Heart left ventricle (tissue), 16 donors: Measurements from ENCODE around the gene MCM8. TPM values are rescaled to one million over a fixed set of nuclear protein-coding genes. Genes with fewer than 3 reads are reported as not detected.
A peak's percentile ranks its signal among the peaks of the same experiment; 100 is the strongest.

ENCODE experiments used
- ATAC-seq, 4 donors: fragments of 200-7000 bp; cut with Tn5 transposase; one replicate each; pipeline ENCODE4 v1.9.1; 2020 to 2022; ENCODE audit warnings: moderate library complexity in 4 of 4, mild to moderate bottlenecking in 3 of 4, moderate number of reproducible peaks in 1 of 4
- DNase-seq, 5 donors: peaks; one replicate each; pipeline ENCODE4 v3.0.0-alpha.2; 2020
- H3K27ac ChIP-seq, 12 donors: fragments of 200-600 bp; sonication (generic) in 4 of 12; one replicate each; pipeline versions ENCODE4 v1.5.0 to v1.8.0; 2016 to 2022; ENCODE audit warnings: mild to moderate bottlenecking in 2 of 12
- H3K27me3 ChIP-seq, 9 donors: fragments of 200-600 bp; sonication (generic) in 2 of 9; one replicate each; pipeline versions ENCODE4 v1.5.1 to v1.8.0; 2016 to 2022; ENCODE audit warnings: mild to moderate bottlenecking in 3 of 9
- H3K36me3 ChIP-seq, 9 donors: fragments of 200-600 bp; sonication (generic) in 2 of 9; one replicate each; pipeline versions ENCODE4 v1.5.0 to v1.8.0; 2018 to 2022; ENCODE audit warnings: mild to moderate bottlenecking in 2 of 9
- H3K4me1 ChIP-seq, 12 donors: fragments of 200-600 bp; sonication (generic) in 4 of 12; one replicate each; pipeline versions ENCODE4 v1.5.0 to v1.8.0; 2016 to 2022; ENCODE audit warnings: mild to moderate bottlenecking in 3 of 12
- H3K4me3 ChIP-seq, 12 donors: fragments of 200-600 bp; sonication (generic) in 4 of 12; one replicate each; pipeline versions ENCODE4 v1.5.0 to v1.8.0; 2017 to 2022; ENCODE audit warnings: mild to moderate bottlenecking in 9 of 12, moderate library complexity in 4 of 12
- H3K9me3 ChIP-seq, 12 donors: fragments of 200-600 bp; sonication (generic) in 4 of 12; one replicate each; pipeline versions ENCODE4 v1.5.0 to v1.8.0; 2016 to 2022; ENCODE audit warnings: mild to moderate bottlenecking in 1 of 12
- POLR2A ChIP-seq, 2 donors: fragments of 450-650 bp; IDR thresholded peaks; one replicate each; pipeline ENCODE4 v1.6.1; 2017; ENCODE audit warnings: antibody characterized with exemption in 2 of 2, mild to moderate bottlenecking in 2 of 2, moderate library complexity in 2 of 2
- WGBS, 4 donors: extraction: QIAGEN DNeasy Blood & Tissue Kit in 2 of 4; methylation state at CpG; one replicate each; pipeline versions ENCODE4 v1.1.5 to v1.1.7; 2013 to 2018; 5-methylcytosine and 5-hydroxymethylcytosine counted together
- intact Hi-C, 10 donors: fragments of 100-400 bp; cut with DNase I; formaldehyde crosslinking; loops; one replicate each; pipeline versions ENCODE4 v1.11.1 to v1.14.2; 2022
- polyA plus RNA-seq, 2 donors: library from polyadenylated mRNA; stranded (reverse); fragments of 200-250 nt; gene quantifications; one replicate each; pipeline ENCODE4 v1.2.3, GENCODE V29; 2013
- total RNA-seq, 9 donors: library from RNA; depleted of rRNA in 2 of 9; stranded (reverse); fragments of >200 nt in 2 of 9; fragmentation: NEBNext Ultra II Directional in 3 of 9; extraction: Animal tissue kit (Norgen Biotek cat#: 25700) in 3 of 9; gene quantifications; one replicate each; pipeline versions ENCODE4 v1.1.0 to v1.2.4, GENCODE V29; 2016 to 2023
- TF ChIP-seq, protein P1 (sequence below), 12 donors: fragments of 200-600 bp; sonication (generic) in 4 of 12; IDR thresholded peaks; one replicate each; pipeline versions ENCODE4 v1.5.0 to v1.8.0; 2018 to 2022; ENCODE audit warnings: antibody characterized with exemption in 12 of 12, mild to moderate bottlenecking in 5 of 12
- donor health status: ischemic (EF 13 %, LVEDD 7.1; RV severe dilation, severe dysfunction).
- donor health status: healthy with polysubstance abuse.
- donor health status: DM: no; HTN: yes; CAD: no.
- donor health status: DM: no; HTN: no; CAD: no.
- donor health status: ischemic (EF 25% LVEDD 6.9; RV normal size, moderate dysfunction).
- donor health status: ischemic (EF 25% LVEDD 5.7; RV mildly dilated, moderate dysfunction).
- donor health status: healthy.
- donor health status: DM: yes; HTN: yes; CAD: no.
- donor health status: ischemic (EF 35%, LVEDD 5.7; RV mildly dilated, moderate dysfunction).
- donor health status: nonischemic (EF 11% LVEDD 7.7; RV severe dilation, severe dysfunction).
- donor health status: DM: yes; HTN: yes; CAD: no.
- donor health status: PGD.
- donor health status: ischemic (EF 29% LVEDD 5.4; RV normal size, mild dysfunction).
- donor health status: nonischemic (EF 23%, LVEDD 6.1; RV moderate dilation, normal function).

The MCM8 gene
- total and polyA plus RNA-seq, 11 donors: 1.8 to 8.7 (median 6.5) TPM

DNA sequence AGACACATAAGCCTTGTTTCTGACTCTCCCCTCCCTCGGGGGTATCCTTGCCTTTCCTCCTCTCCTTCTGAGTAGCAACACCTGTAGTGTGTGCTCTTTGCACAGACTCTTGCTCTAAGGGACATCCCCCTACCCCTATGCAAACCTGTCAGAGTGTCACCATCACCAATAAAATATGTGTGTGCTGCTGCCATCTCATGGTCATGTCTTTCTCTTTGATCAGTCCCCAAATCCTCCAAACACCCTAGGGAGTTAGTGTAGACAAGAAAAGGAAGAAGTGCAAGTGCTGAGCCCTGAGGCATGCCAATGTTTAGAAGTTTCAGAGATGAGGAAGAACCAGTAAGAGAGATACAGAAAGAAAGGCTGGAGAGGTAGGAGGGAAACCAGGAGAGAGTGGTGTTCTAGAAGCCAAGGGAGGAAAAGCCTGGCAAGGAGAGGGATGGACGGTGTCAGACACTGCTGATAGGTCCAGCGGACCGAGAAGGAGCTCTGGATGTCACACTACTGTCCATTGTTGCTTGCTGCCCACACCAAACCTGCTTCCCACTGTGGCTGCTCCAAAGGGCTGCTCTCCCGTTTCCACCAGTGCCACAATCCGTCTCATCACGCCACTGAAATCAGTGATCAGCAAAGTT is 16.5 kb upstream of the MCM8 start:
- TF ChIP-seq, protein P1, sequence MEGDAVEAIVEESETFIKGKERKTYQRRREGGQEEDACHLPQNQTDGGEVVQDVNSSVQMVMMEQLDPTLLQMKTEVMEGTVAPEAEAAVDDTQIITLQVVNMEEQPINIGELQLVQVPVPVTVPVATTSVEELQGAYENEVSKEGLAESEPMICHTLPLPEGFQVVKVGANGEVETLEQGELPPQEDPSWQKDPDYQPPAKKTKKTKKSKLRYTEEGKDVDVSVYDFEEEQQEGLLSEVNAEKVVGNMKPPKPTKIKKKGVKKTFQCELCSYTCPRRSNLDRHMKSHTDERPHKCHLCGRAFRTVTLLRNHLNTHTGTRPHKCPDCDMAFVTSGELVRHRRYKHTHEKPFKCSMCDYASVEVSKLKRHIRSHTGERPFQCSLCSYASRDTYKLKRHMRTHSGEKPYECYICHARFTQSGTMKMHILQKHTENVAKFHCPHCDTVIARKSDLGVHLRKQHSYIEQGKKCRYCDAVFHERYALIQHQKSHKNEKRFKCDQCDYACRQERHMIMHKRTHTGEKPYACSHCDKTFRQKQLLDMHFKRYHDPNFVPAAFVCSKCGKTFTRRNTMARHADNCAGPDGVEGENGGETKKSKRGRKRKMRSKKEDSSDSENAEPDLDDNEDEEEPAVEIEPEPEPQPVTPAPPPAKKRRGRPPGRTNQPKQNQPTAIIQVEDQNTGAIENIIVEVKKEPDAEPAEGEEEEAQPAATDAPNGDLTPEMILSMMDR (IDR thresholded peaks at IDR 0.05): peak in 9 of 12 donors; percentile 2 to 44 (median 32)
- TF ChIP-seq POLR2A (IDR thresholded peaks at IDR 0.05): no peak
- no peaks in the 10 kb centered on the region for H3K27me3 ChIP-seq
- no peak for DNase-seq
- H3K4me3 ChIP-seq: no peak overlapping the region
- H3K4me1 ChIP-seq: no peaks in the 10 kb centered on the region
- no peak overlapping the region for H3K27ac ChIP-seq
- H3K36me3 ChIP-seq: peaks cover 0 to 19% (median 16%) of the 10 kb centered on the region in 9 donors
- intact Hi-C loops: loop anchor here in 8 of 10 donors (2.0 to 10.0 kb wide), 11 partner anchors 107 to 409 kb away; no protein-coding TSS in a partner anchor
- peak; percentile 58 to 78 (median 68) for ATAC-seq
- WGBS, 4 donors: 71 to 75% (median 74%) methylated on average over 7 of the region's 7 CpGs
- H3K9me3 ChIP-seq: no peaks in the 10 kb centered on the region

DNA sequence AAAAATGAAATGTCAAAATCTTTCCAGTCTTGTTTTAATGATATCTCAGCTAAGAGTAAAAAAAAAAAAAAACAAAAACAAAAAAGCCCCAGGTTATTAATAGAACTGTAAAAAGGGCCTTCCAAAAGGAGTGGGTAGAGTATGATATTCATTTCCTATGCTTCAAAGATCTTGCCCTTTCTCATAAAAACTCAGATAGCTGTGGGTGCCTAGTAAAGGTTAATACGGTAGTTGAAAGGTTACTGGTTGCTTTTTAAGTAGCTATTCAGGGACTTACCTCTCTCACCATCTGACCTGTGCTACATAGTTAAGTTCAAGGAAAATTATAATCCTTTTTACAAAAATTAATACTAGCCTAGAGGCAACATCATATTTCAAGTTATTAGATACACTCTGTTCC is 15.1 kb upstream of the MCM8 start:
- Histone ChIP-seq H3K9me3 (no peaks in the 10 kb centered on the region), H3K27ac (no peak overlapping the region), H3K4me3 (no peak overlapping the region), H3K4me1 (no peaks in the 10 kb centered on the region), H3K36me3 (peaks cover 0 to 33% (median 31%) of the 10 kb centered on the region in 9 donors), H3K27me3 (no peaks in the 10 kb centered on the region)
- 74 to 93% (median 81%) methylated on average over 1 of the region's 1 CpG for WGBS, 4 donors
- intact Hi-C loops: loop anchor here in 6 of 10 donors (2.0 to 10.0 kb wide), 5 partner anchors 129 to 411 kb away; no protein-coding TSS in a partner anchor
- ATAC-seq: no peak
- DNase-seq: no peak
- no peak for TF ChIP-seq POLR2A (IDR thresholded peaks at IDR 0.05)
- TF ChIP-seq, protein P1 (IDR thresholded peaks at IDR 0.05): no peak

DNA sequence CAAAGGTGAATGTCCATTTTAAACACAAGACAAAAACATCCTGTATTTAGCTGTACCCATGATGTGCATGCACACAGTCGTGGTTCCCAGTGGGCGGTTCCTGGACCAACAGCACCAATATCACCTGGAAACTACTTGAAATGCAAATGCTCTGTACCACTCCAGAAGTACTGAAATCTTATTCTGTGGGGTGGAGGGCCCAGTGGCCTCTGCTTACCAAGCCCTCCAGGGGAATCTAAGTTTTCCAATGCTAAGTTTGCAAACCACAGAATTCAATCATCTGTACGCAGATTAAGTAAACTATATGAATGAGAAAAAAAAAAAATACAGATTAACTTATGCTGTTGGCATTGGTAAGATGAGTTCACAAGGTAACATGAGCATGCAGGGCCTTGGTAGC is 14.2 kb upstream of the MCM8 start:
- Histone ChIP-seq H3K4me3 (no peak overlapping the region), H3K27ac (no peak overlapping the region), H3K27me3 (no peaks in the 10 kb centered on the region), H3K9me3 (no peaks in the 10 kb centered on the region), H3K4me1 (no peaks in the 10 kb centered on the region), H3K36me3 (peaks cover 0 to 42% (median 39%) of the 10 kb centered on the region in 9 donors)
- WGBS, 4 donors: 82 to 95% (median 86%) methylated on average over 3 of the region's 3 CpGs
- TF ChIP-seq POLR2A (IDR thresholded peaks at IDR 0.05): no peak
- TF ChIP-seq, protein P1 (IDR thresholded peaks at IDR 0.05): no peak
- ATAC-seq: no peak
- DNase-seq: no peak
- intact Hi-C loops: loop anchor here in 6 of 10 donors (10.0 kb wide), 4 partner anchors 131 to 411 kb away; no protein-coding TSS in a partner anchor

DNA sequence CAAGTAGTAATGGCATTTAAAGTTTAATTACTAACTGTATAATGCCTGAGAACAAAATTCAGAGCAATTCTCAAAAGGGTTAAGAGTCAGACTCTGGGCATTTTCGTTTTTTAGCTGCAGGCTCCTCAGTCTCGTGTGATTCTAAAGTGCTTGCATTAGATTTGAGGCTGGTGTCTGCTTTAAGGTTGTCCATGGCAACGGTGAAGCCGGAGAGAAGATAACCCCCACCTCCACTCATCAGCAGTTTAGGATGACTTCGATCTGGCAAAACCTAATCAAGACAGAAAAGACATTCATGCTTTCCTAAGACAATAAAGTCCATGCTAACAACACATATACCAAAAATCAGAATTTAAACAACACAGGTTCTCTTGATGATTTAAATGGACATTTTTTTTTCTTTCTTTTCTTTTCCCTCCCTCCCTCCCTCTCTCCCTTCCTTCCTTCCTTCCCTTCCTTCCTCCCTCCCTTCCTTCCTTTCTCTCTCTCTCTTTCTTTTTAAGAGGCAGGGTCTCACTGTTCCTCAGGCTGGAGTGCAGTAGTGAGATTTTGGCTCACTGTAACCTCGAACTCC is 11.9 kb upstream of the MCM8 start:
- H3K27ac ChIP-seq: no peak overlapping the region
- no peaks in the 10 kb centered on the region for H3K4me1 ChIP-seq
- H3K27me3 ChIP-seq: no peaks in the 10 kb centered on the region
- intact Hi-C loops: loop anchor here in 6 of 10 donors (10.0 kb wide), 4 partner anchors 134 to 414 kb away; no protein-coding TSS in a partner anchor
- no peak overlapping the region for H3K4me3 ChIP-seq
- ATAC-seq (no peak), DNase-seq (no peak)
- 64 to 73% (median 68%) methylated on average over 6 of the region's 6 CpGs for whole genome bisulfite sequencing, 4 donors
- peaks cover 6 to 65% (median 62%) of the 10 kb centered on the region in 9 donors for H3K36me3 ChIP-seq
- TF ChIP-seq, protein P1 (IDR thresholded peaks at IDR 0.05): no peak
- no peak for TF ChIP-seq POLR2A (IDR thresholded peaks at IDR 0.05)
- no peaks in the 10 kb centered on the region for H3K9me3 ChIP-seq
